BLaER1 (cell line): Measurements from ENCODE around the gene IRS1.

Experiments
- H3K27ac ChIP-seq: shearing (Covaris generic); formaldehyde crosslinking; 2 replicates; pipeline ENCODE4 v1.8.1; 2022
- H3K27me3 ChIP-seq: shearing (Covaris generic); formaldehyde crosslinking; 2 replicates; pipeline ENCODE4 v1.8.1; 2022
- H3K36me3 ChIP-seq: shearing (Covaris generic); formaldehyde crosslinking; 2 replicates; pipeline ENCODE4 v1.8.1; 2022
- H3K4me1 ChIP-seq: shearing (Covaris generic); formaldehyde crosslinking; 2 replicates; pipeline ENCODE4 v1.8.1; 2022
- H3K4me2 ChIP-seq: shearing (Covaris generic); formaldehyde crosslinking; 2 replicates; pipeline ENCODE4 v1.8.1; 2022
- H3K4me3 ChIP-seq: shearing (Covaris generic); formaldehyde crosslinking; 2 replicates; pipeline ENCODE4 v1.8.1; 2022
- H3K9ac ChIP-seq: shearing (Covaris generic); formaldehyde crosslinking; 2 replicates; pipeline ENCODE4 v1.8.1; 2022
- H3K9me3 ChIP-seq: shearing (Covaris generic); formaldehyde crosslinking; 2 replicates; pipeline ENCODE4 v1.8.1; 2022
- H4K20me1 ChIP-seq: shearing (Covaris generic); formaldehyde crosslinking; 2 replicates; pipeline ENCODE4 v1.8.1; 2022
- Cebpa-rat ChIP-seq: shearing (Covaris generic); IDR thresholded peaks from 2 replicates; pipeline ENCODE4 v1.8.1; 2022

IRS1 gene

GRCh38 chr2:226797989-226798421, 1.6 kb downstream of the IRS1 start:
- H4K20me1 ChIP-seq, result peaks cover 30% of the 10 kb centered on the region
- H3K4me3 ChIP-seq, result peak overlapping the region; percentile 88
- H3K27ac ChIP-seq, result peak overlapping the region; percentile 83
- H3K36me3 ChIP-seq, result peaks cover 18% of the 10 kb centered on the region; the same call in 1 of the 2 replicates
- peak overlapping the region; percentile 94 for H3K4me2 ChIP-seq
- H3K4me1 ChIP-seq, result peaks cover 73% of the 10 kb centered on the region
- peak overlapping the region; percentile 85 for H3K9ac ChIP-seq
- no peaks in the 10 kb centered on the region for H3K27me3 ChIP-seq
- no peak for TF ChIP-seq Cebpa-rat
- no peaks in the 10 kb centered on the region for H3K9me3 ChIP-seq

GRCh38 chr2:226797289-226797988, 2.2 kb downstream of the IRS1 start:
- Histone ChIP-seq H3K36me3 (peaks cover 18% of the 10 kb centered on the region; the same call in 1 of the 2 replicates), H3K9ac (peak overlapping the region; percentile 85; the same call in 1 of the 2 replicates), H3K4me3 (peak overlapping the region; percentile 88), H3K9me3 (no peaks in the 10 kb centered on the region), H3K4me1 (peaks cover 78% of the 10 kb centered on the region), H4K20me1 (peaks cover 30% of the 10 kb centered on the region), H3K27me3 (no peaks in the 10 kb centered on the region), H3K4me2 (peak overlapping the region; percentile 94), H3K27ac (peak overlapping the region; percentile 83; the same call in 1 of the 2 replicates)
- no peak for TF ChIP-seq Cebpa-rat

GRCh38 chr2:226796840-226797288, 2.8 kb downstream of the IRS1 start:
- Histone ChIP-seq H3K4me3 (peak overlapping the region; percentile 23; the same call in 1 of the 2 replicates), H4K20me1 (peaks cover 30% of the 10 kb centered on the region), H3K4me1 (peaks cover 77% of the 10 kb centered on the region), H3K36me3 (peaks cover 18% of the 10 kb centered on the region; the same call in 1 of the 2 replicates), H3K4me2 (peak overlapping the region; percentile 94), H3K27me3 (no peaks in the 10 kb centered on the region), H3K27ac (no peak overlapping the region), H3K9me3 (no peaks in the 10 kb centered on the region), H3K9ac (no peak overlapping the region; the same call in 1 of the 2 replicates)
- no peak for TF ChIP-seq Cebpa-rat

DNA sequence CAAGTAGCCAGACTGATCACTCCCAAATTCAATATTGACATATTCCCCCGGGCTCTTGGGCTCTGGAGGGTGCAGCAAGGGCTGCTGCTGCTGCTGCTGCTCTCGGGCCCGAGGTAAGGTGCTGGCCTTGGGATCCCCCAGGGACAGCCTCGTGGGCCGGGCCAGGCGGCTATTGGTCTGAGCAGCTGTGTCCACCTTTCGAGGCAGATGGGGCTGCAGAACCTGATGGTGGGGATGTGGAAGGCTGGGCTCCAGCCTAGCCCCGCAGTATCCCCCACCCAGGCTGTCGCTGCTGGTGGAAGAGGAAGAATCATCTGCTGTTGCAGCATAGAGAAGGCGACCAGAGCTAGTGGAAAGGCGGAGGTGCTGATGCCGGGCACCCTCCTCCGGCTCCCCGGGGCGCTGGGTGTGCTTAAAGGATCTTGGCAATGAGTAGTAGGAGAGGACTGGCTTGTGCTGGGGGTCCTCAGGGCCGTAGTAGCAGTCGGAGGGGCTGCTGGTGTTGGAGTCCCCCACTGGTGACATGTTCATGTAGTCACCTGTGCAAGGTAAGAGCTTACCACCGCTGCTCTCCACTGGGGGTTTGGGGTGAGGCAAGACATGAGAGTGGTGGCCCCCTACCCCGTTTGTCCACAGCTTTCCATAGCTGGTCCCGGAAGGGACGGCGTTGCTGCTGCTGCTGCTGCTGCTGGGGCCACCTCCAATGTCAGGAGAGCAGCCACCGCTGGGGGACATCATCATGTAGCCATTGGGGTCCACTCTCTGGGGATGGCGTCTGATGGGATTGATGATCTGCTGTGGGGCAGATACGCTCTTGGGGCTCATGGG, 3.4 kb downstream of the IRS1 start:
- H3K4me2 ChIP-seq, result peak overlapping the region; percentile 94
- peak overlapping the region; percentile 48 for H3K4me3 ChIP-seq
- H3K27me3 ChIP-seq, result no peaks in the 10 kb centered on the region
- H3K4me1 ChIP-seq, result peaks cover 73% of the 10 kb centered on the region
- peak overlapping the region; percentile 58; the same call in 1 of the 2 replicates for H3K9ac ChIP-seq
- H3K9me3 ChIP-seq, result no peaks in the 10 kb centered on the region
- peak overlapping the region; percentile 71 for H3K27ac ChIP-seq
- peaks cover 18% of the 10 kb centered on the region; the same call in 1 of the 2 replicates for H3K36me3 ChIP-seq
- no peak for TF ChIP-seq Cebpa-rat
- peaks cover 30% of the 10 kb centered on the region for H4K20me1 ChIP-seq

DNA sequence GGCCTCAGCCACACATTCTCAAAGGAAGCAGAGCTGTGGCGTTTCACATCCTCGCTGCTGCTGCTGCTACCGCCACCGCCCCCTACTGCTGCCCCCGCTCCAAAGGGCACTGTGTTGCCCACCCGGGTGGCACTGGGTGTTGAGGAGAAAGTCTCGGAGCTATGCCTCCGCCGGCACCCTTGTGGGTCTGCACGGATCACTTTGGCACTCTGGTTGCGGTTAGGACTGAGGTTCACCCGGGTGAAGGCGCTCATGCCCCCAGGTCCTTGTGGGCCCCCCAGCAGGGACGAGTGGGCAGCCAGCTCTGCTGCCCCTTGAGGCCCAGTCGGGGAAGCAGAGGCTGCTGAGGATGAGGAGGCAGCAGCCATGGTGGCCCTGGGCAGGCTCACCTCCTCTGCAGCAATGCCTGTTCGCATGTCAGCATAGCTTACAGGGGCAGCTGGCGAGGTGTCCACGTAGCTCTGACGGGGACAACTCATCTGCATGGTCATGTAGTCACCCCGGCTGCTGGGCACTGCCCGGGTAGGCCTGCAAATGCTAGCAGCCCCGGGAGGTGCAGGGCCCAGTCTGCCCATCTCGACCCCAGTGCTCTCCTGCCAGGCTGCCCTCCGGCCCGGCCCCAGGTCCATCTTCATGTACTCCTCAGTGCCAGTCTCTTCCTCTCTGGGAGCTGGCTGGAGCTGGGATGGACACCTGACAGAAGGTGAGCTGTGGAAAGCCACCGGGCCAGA, 4.2 kb downstream of the IRS1 start:
- H4K20me1 ChIP-seq, result peaks cover 30% of the 10 kb centered on the region
- peaks cover 18% of the 10 kb centered on the region; the same call in 1 of the 2 replicates for H3K36me3 ChIP-seq
- TF ChIP-seq Cebpa-rat, result no peak
- H3K9me3 ChIP-seq, result no peaks in the 10 kb centered on the region
- H3K4me3 ChIP-seq, result peak overlapping the region; percentile 48
- peak overlapping the region; percentile 71 for H3K27ac ChIP-seq
- peak overlapping the region; percentile 94 for H3K4me2 ChIP-seq
- H3K9ac ChIP-seq, result peak overlapping the region; percentile 58
- no peaks in the 10 kb centered on the region for H3K27me3 ChIP-seq
- peaks cover 76% of the 10 kb centered on the region for H3K4me1 ChIP-seq

- Histone ChIP-seq H3K36me3 (peaks cover 18% of the 10 kb centered on the region; the same call in 1 of the 2 replicates), H3K9me3 (no peaks in the 10 kb centered on the region), H4K20me1 (peaks cover 30% of the 10 kb centered on the region), H3K9ac (peak overlapping the region; percentile 58), H3K4me2 (peak overlapping the region; percentile 94), H3K4me3 (peak overlapping the region; percentile 48), H3K27ac (peak overlapping the region; percentile 71; the same call in 1 of the 2 replicates), H3K27me3 (no peaks in the 10 kb centered on the region), H3K4me1 (peaks cover 75% of the 10 kb centered on the region)
- no peak for TF ChIP-seq Cebpa-rat
These were observed 4.9 kb downstream of the IRS1 start for GRCh38 chr2:226794751-226795171.

GRCh38 chr2:226794196-226794661, 5.4 kb downstream of the IRS1 start:
- peaks cover 75% of the 10 kb centered on the region for H3K4me1 ChIP-seq
- H3K27me3 ChIP-seq, result no peaks in the 10 kb centered on the region
- H3K4me2 ChIP-seq, result peak overlapping the region; percentile 94
- peak overlapping the region; percentile 48 for H3K4me3 ChIP-seq
- no peaks in the 10 kb centered on the region for H3K9me3 ChIP-seq
- peaks cover 30% of the 10 kb centered on the region for H4K20me1 ChIP-seq
- peak overlapping the region; percentile 43; the same call in 1 of the 2 replicates for H3K27ac ChIP-seq
- peaks cover 18% of the 10 kb centered on the region; the same call in 1 of the 2 replicates for H3K36me3 ChIP-seq
- no peak for TF ChIP-seq Cebpa-rat
- H3K9ac ChIP-seq, result peak overlapping the region; percentile 58

- Histone ChIP-seq H3K27ac (peak overlapping the region; percentile 43; the same call in 1 of the 2 replicates), H3K4me1 (peaks cover 75% of the 10 kb centered on the region), H3K27me3 (no peaks in the 10 kb centered on the region), H3K9me3 (no peaks in the 10 kb centered on the region), H4K20me1 (peaks cover 30% of the 10 kb centered on the region), H3K9ac (peak overlapping the region; percentile 58; the same call in 1 of the 2 replicates), H3K4me3 (peak overlapping the region; percentile 48), H3K36me3 (peaks cover 18% of the 10 kb centered on the region; the same call in 1 of the 2 replicates), H3K4me2 (peak overlapping the region; percentile 94)
- TF ChIP-seq Cebpa-rat, result no peak
These were observed 6.0 kb downstream of the IRS1 start for GRCh38 chr2:226793646-226794045.
